Muscle of back (tissue), 11 donors: ENCODE results near the gene THSD1. TPM values are rescaled to one million over a fixed set of nuclear protein-coding genes. Genes with fewer than 3 reads are reported as not detected.
"Not testable (repeated sequence)": the region's sequence is repeated elsewhere in the genome, so short reads cannot be mapped to it uniquely, and the experiment has no call there.

ENCODE experiments used
- DNase-seq, 3 donors: peaks; one replicate each; pipeline versions ENCODE4 v3.0.0 to v3.0.0-alpha.2; 2013
- polyA plus RNA-seq, 10 donors: library from polyadenylated mRNA; unstranded; fragments of 120-200 nt; gene quantifications; one replicate each; pipeline ENCODE4 v1.2.1, GENCODE V29; 2013; ENCODE audit not compliant: insufficient read length in 10 of 10

The THSD1 gene
- polyA plus RNA-seq, 10 donors, result 16.7 to 25.3 (median 20.8) TPM

GRCh38 chr13:52414051-52414450 lies 8.1 kb upstream of the THSD1 start:
- DNase-seq, result no peak

- no peak for DNase-seq
Observed at GRCh38 chr13:52412128-52412527, 6.2 kb upstream of the THSD1 start.

DNA sequence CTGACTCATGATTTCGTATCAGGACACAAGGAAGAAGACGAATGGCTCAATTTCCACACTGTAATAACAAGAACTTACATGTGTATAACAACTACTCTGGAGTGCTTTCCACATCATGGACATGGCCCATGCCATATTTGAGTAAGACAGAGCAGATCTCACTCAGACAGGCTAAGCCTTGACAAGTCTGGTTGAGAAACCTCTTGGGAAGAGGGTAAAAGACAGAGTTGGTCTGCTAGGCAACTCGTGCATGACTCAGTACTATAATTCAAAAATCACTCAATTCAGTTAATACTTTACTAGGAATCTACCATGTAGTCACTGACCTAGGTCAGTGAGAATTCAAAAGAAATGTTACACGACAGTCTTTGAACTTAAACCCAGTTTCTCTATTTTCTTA lies 5.7 kb upstream of the THSD1 start:
- DNase-seq, result peak in 1 of 3 donors; percentile 35

- DNase-seq, result not testable (repeated sequence)
Observed at GRCh38 chr13:52408071-52408658, 2.2 kb upstream of the THSD1 start.

DNA sequence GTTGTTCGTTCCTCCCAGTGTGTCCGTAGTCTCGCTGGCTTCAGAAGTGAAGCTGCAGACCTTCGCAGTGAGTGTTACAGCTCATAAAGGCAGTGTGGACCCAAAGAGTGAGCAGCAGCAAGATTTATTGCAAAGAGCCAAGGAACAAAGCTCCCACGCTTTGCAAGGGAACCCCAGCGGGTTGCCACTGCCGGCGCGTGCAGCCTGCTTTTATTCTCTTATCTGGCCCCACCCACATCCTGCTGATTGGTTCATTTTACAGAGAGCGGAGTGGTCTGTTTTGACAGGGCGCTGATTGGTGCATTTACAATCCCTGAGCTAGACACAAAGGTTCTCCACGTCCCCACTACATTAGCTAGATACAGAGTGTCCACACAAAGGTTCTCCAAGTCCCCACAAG lies 1.5 kb upstream of the THSD1 start:
- not testable (repeated sequence) for DNase-seq

DNA sequence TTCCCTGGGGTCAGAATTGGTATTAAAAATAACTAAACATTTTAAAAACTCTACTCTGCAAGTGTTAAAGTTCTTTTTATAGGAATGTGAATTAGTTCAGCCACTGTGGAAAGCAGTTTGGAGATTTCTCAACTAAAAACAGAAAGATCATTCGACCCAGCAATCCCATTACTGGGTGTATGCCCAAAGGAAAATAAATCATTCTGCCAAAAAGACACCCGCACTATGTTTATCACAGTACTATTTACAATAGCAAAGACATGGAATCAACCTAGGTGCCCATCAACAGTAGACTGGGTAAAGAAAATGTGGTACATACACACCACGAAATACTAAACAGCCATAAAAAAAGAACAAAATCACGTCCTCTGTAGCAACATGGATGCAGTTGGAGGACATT lies 657 bp upstream of the THSD1 start:
- no peak for DNase-seq

GRCh38 chr13:52405369-52405766 lies 604 bp downstream of the THSD1 start:
- peak in 1 of 3 donors; percentile 51 for DNase-seq

- DNase-seq, result no peak
Observed at GRCh38 chr13:52399708-52400107, 6.3 kb downstream of the THSD1 start.

GRCh38 chr13:52399046-52399445 lies 6.9 kb downstream of the THSD1 start:
- no peak for DNase-seq

DNA sequence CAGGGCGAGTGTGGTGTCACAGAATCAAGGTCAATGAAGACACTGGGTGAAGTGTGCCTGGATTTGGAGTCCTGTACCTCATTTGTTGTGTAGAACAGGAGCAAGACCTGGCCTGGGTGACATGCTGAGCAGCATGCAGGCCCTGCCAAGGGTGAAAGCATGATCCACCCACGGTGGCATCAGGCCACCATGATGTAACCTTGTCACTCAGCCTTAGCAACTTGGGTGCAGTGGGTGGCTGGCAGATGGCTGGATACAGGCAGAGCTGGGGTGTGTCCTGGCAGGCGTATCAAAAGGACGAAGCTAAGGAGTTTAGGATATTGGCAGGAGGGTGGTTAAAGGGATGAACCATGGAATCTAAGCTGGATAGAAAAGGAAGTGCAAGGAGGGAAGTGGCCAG lies 10.3 kb downstream of the THSD1 start:
- DNase-seq, result no peak

DNA sequence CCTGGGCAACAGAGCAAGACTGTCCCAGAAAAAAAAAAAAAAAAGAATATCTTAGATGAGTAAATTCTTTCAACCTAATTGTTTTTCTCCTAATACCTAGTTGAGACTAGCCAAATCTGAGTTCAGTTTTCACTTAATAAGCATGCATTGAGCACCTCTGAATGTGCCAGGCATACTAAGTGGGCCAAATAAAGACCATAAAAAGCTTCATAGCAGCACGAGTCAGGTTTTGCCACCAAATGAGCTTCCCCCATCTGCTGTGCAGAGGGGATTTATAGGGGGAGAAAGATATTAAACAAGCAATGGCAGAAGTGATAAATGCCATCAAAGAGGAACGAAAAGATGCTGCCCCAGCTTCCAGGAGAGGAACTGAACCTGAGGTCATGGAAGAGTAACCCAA lies 11.4 kb downstream of the THSD1 start:
- no peak for DNase-seq

DNA sequence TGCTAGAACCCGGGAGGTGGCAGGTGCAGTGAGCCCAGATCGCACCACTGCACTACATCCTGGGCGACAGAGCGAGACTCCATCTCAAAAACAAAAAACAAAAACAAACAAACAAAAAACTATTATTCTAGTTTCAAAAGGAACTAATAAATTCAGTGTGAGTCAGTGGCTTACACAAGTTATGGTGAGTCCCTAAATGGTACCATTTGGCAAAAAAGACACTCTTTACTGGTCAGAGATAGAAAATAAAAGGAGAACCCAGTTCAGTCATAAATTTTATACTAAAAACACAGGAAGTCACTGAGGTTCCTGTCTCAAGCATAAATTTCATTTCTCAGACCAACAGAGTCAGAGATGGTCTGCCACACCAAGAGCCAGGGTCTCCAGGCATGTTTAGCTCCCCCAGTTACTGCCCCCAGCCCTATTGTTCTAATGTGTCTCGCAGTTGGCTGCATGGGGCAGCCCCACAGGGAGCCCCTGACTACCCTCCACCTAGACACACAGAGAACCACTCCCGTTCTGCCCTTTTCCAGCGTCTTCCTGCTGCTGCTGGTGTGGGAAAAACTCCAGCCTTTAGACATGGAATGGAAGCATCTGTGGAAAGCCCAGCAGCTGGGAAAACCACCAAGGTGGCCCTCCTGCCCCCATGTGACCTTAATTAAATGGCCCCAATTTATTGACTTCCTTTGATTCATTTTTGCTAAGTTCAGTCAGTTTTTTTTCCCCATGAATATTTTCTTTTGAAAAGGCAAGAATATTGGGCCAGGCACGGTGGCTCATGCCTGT lies 12.2 kb downstream of the THSD1 start:
- DNase-seq, result no peak

DNA sequence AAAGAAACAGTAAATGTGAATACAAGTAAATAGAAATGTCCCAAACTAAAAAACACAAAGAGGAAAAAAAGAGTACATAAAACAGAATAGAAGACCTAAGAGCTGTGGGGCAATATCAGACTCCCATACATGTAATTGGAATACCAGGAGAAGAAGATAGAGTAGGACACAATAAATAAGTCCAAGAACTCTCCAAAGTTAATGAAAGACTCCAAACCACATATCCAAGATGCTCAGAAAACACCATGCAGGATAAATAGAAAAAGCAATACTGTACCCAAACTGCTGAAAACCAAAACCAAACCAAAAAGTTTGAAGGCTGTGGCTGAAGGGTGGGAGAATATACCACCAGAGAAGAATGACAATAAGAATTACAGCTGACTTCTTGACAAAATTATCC lies 18.3 kb downstream of the THSD1 start:
- DNase-seq, result no peak

- no peak for DNase-seq
Observed at GRCh38 chr13:52385870-52386269, 20.1 kb downstream of the THSD1 start.

- no peak for DNase-seq
Observed at GRCh38 chr13:52383366-52383765, 22.6 kb downstream of the THSD1 start.

GRCh38 chr13:52378312-52378711 lies 27.7 kb downstream of the THSD1 start:
- DNase-seq, result no peak

DNA sequence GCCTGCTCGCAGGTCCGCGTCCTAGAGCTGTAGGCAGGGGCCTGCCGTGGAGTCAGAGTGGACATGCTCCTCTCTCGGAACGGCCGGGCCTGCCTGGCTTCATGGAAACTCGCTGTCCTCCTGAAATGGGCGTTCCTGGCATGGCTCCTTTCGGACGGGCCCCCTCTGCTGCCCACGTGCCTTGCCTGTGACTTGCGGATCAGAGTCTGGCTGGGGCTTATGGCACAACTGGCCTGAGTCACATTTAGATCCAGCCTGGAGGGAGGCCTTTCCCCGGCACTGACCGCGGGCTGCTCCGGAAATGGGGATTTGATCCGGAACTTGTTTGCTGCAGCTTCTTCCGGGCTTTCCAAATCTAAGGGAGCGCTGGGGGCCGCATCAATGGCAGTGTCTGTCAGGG lies 28.1 kb downstream of the THSD1 start:
- DNase-seq, result no peak

- DNase-seq, result no peak
Observed at GRCh38 chr13:52374873-52375411, 31.0 kb downstream of the THSD1 start.

DNA sequence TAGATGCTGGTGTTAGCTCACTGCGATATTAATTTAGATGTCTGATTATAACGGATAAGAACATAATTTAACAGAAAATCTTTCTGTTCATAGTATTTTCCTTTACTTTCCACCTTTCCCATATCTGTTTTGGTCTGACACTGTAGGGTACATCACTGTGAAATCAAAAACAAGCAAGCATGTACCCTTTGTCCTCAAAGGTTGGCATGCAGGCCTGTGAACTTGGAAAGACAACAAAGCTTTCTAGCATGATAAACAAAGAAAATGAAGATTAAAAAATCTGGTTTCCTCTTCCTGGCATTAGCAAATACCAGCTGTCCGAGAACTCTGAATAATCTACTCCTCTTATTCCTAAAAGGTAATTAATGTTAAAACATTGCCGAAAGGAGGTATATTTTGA lies 31.6 kb downstream of the THSD1 start:
- no peak for DNase-seq

GRCh38 chr13:52373277-52373676 lies 32.7 kb downstream of the THSD1 start:
- DNase-seq, result not testable (repeated sequence)

DNA sequence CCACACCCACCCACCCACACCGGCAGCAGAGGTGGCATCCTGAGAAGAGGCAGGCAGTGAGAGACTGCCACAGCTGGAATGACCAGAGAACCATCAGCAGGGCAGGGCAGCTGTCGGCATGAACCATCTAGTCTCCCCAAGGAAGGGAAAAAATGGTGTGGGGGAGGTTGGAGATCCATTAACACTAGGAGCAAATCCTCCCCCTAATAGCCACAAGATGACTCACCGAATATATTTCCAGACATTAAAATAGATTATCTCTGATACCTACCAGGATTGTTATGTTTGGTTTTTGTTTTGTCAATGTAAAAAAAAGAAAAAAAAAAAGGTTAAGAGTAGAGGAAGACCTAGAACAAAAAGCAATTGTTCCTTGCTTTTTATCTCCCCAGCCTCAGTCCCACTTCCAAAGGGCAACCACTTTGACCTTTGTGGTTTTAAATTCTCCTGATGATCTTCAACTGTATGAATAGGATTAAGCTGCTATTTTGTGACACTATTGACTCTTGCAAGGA lies 34.2 kb downstream of the THSD1 start:
- peak in 2 of 3 donors; percentile 40 to 42 for DNase-seq

DNA sequence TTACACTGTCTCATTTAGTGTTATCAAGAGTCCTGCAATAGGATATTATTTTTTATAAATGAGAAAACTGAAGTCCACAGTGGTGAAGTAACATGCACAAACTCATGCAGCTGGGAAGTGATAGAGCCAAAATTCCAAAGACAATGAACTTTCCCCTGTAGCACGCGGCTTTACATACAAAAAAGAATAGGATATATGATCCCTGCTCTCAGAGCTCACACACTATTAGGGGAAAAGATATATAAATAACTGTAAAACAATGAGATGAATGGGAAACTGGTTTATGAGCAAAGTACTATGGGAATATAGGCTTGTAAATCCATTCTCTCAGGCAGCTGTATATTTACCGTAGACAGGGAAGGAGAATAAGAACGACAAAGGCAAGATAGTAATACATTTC lies 39.7 kb downstream of the THSD1 start:
- peak; percentile 66 to 91 (median 69) for DNase-seq
